HepG2 (cell line): ENCODE results near the gene NUDT8. TPM values are rescaled to one million over a fixed set of nuclear protein-coding genes. Genes with fewer than 3 reads are reported as not detected.
A peak's percentile ranks its signal among the peaks of the same experiment; 100 is the strongest.
"Not testable (repeated sequence)": the region's sequence is repeated elsewhere in the genome, so short reads cannot be mapped to it uniquely, and the experiment has no call there.

Experiments used
- ATAC-seq: fragments of 200-7000 bp; cut with Tn5 transposase; 3 replicates; pipeline ENCODE4 v1.9.1; 2020; ENCODE audit warnings: mild to moderate bottlenecking, moderate library complexity
- BruUV-seq: library from RNA; stranded (reverse); fragments of 400-500 nt; replicated peaks from 2 replicates; lab custom pipeline; 2021; lab: Mats Ljungman, UMichigan
- CTCF ChIA-PET: fragments of 300-600 bp; formaldehyde crosslinking; extraction: SDS; loops from one replicate; lab custom pipeline; 2021; ENCODE audit warnings: low total read pairs, inconsistent platforms, low intra/inter-chr PET ratio; lab: Yijun Ruan, JAX
- POLR2A ChIA-PET: fragments of 350-600 bp; sonication (Branson Sonifier 250); formaldehyde crosslinking; loops from one replicate; lab custom pipeline; 2020; ENCODE audit warnings: antibody characterized with exemption, inconsistent platforms; lab: Yijun Ruan, JAX
- DNase-seq: peaks from one replicate; pipeline ENCODE4 v3.0.0-alpha.2; 2015; ENCODE audit warnings: low spot score
- FAIRE-seq: peaks from 3 replicates; lab custom pipeline; 2011; peaks lifted over from hg19 to GRCh38; lab: Jason Lieb, UNC
- H2AFZ ChIP-seq: one replicate; pipeline ENCODE4 v1.6.1; 2011; ENCODE audit warnings: low read length, inconsistent platforms
- H3K27ac ChIP-seq: fragments of 300-600 bp; 3 replicates; pipeline ENCODE4 v1.8.0; 2011; ENCODE audit warnings: mixed run types, mild to moderate bottlenecking, mixed read lengths, low read length, inconsistent platforms; ENCODE audit not compliant: insufficient read depth; ENCODE audit errors: extremely low read length
- H3K27me3 ChIP-seq, 2 experiments: fragments of 200-600 bp in 1 of 2; 2 replicates in 1 of 2; 3 replicates in 1 of 2; pipeline versions ENCODE4 v1.6.0 to v1.8.0; 2011; ENCODE audit warnings: low read length in 2 of 2, mild to moderate bottlenecking in 2 of 2, moderate library complexity in 2 of 2, inconsistent platforms in 1 of 2; ENCODE audit not compliant: insufficient read depth in 2 of 2, control insufficient read depth in 1 of 2
- H3K36me3 ChIP-seq, 2 experiments: fragments of 200-600 bp in 1 of 2; replicated peaks in 1 of 2; 2 replicates in 1 of 2; 3 replicates in 1 of 2; pipeline versions ENCODE4 v1.5.1 to v1.8.0; 2011; ENCODE audit warnings: low read length in 2 of 2, inconsistent platforms in 1 of 2; ENCODE audit not compliant: insufficient read depth in 2 of 2, control insufficient read depth in 1 of 2
- H3K4me1 ChIP-seq: 2 replicates; pipeline ENCODE4 v1.5.1; 2012; ENCODE audit warnings: low read length, inconsistent platforms; ENCODE audit not compliant: insufficient read depth
- H3K4me2 ChIP-seq: 2 replicates; pipeline ENCODE4 v1.6.0; 2011; ENCODE audit warnings: low read depth, low read length, inconsistent platforms
- H3K4me3 ChIP-seq, 3 experiments: fragments of 200-600 bp in 1 of 3; sonication (generic), shearing (Covaris generic) in 1 of 3; replicated peaks in 1 of 3; 2 replicates each; pipeline ENCODE4 v1.5.1; 2011 to 2016; ENCODE audit warnings: low read length in 3 of 3, inconsistent platforms in 2 of 3, low read depth in 2 of 3, mild to moderate bottlenecking in 2 of 3, control low read depth in 1 of 3, mixed read lengths in 1 of 3; ENCODE audit not compliant: insufficient read depth in 1 of 3
- H3K79me2 ChIP-seq: one replicate; pipeline ENCODE4 v1.6.1; 2011; ENCODE audit warnings: low read length, inconsistent platforms; ENCODE audit not compliant: insufficient read depth
- H3K9ac ChIP-seq: 2 replicates; pipeline ENCODE4 v1.6.0; 2011; ENCODE audit warnings: mild to moderate bottlenecking, low read depth, low read length, inconsistent platforms; ENCODE audit not compliant: insufficient read depth
- H3K9me3 ChIP-seq: 2 replicates; pipeline ENCODE4 v1.5.1; 2012; ENCODE audit warnings: mild to moderate bottlenecking, low read length
- H4K20me1 ChIP-seq: 2 replicates; pipeline ENCODE4 v1.6.0; 2011; ENCODE audit warnings: inconsistent platforms, mild to moderate bottlenecking, low read length, moderate library complexity; ENCODE audit not compliant: insufficient read depth
- PRDM15 ChIP-seq: sonication (generic); formaldehyde crosslinking; IDR thresholded peaks from 2 replicates; pipeline ENCODE4 v1.4.0; 2020; ENCODE audit warnings: missing genetic modification reagents
- RBM22 ChIP-seq: fragments of 200-400 bp; formaldehyde crosslinking; optimal IDR thresholded peaks from 2 replicates; pipeline ENCODE3; 2017; ENCODE audit warnings: mild to moderate bottlenecking, low read length, moderate library complexity
- ZMYM3 ChIP-seq: sonication (generic); formaldehyde crosslinking; IDR thresholded peaks from 2 replicates; pipeline ENCODE4 v1.5.1; 2020; ENCODE audit warnings: mild to moderate bottlenecking, missing genetic modification reagents
- WGBS: methylation state at CpG from one replicate; pipeline ENCODE4 v1.1.6; 2017; ENCODE audit warnings: low lambda C conversion rate; 5-methylcytosine and 5-hydroxymethylcytosine counted together
- in situ Hi-C: cut with HindIII; loops from 2 replicates; pipeline ENCODE4 v1.10.0; 2017; ENCODE audit warnings: low pct_unique_long_range_greater_than_20kb; ENCODE audit not compliant: extremely low pct_ligation_motif_present
- intact Hi-C: fragments of 100-400 bp; cut with micrococcal nuclease; formaldehyde crosslinking; loops from one replicate; pipeline ENCODE4 v1.10.0; 2022; ENCODE audit not compliant: unreplicated experiment
- polyA plus RNA-seq, 8 experiments: library from polyadenylated mRNA; depleted of rRNA in 3 of 8; stranded (reverse) in 7 of 8; unstranded in 1 of 8; fragments of >200 nt; fragmentation: Illumina TruSeq in 4 of 8; extraction: Trizol in 4 of 8; gene quantifications; 2 replicates each; pipeline versions ENCODE4 v1.2.1 to v1.2.3, GENCODE V29; 2011 to 2016; ENCODE audit warnings: low read depth in 4 of 8, missing spikeins in 1 of 8, mixed read lengths in 1 of 8; ENCODE audit not compliant: insufficient read depth in 1 of 8
- total RNA-seq, 5 experiments: library from RNA; depleted of rRNA; stranded (reverse); fragments of >200 nt; fragmentation: Illumina TruSeq; extraction: Trizol; gene quantifications; 2 replicates each; pipeline ENCODE4 v1.2.3, GENCODE V29; 2016; ENCODE audit warnings: low read depth in 1 of 5

The NUDT8 gene
- total and polyA plus RNA-seq, 2 of the 13 experiments (the other 11 are each of a cell fraction or from before 2014, with no cell fraction given): 6.7 to 25.8 TPM

GRCh38 chr11:67592880-67593564 is 36.7 kb downstream of the NUDT8 start (continued):
- TF ChIP-seq PRDM15 (CRISPR knock-in tag) (no peak), RBM22 (no peak), ZMYM3 (0 out of 2 replicates have a peak, but pooled peaks have one; percentile 15)
- TF ChIP-seq, all 625 proteins: peak for 5

GRCh38 chr11:67588899-67589415 is 40.8 kb downstream of the NUDT8 start:
- H3K79me2 ChIP-seq, H3K9me3 ChIP-seq, in situ Hi-C loops, DNase-seq, intact Hi-C loops, ATAC-seq, CTCF ChIA-PET, H3K27me3 ChIP-seq, H2AFZ ChIP-seq, FAIRE-seq, H3K36me3 ChIP-seq, H3K4me2 ChIP-seq, BruUV-seq, H4K20me1 ChIP-seq, H3K27ac ChIP-seq, POLR2A ChIA-PET, H3K9ac ChIP-seq, H3K4me3 ChIP-seq: not testable (repeated sequence)
- 26% methylated on average over 11 of the region's 11 CpGs for WGBS
- peaks cover 12% of the 10 kb centered on the region for H3K4me1 ChIP-seq
